GM21528 (cell line): ENCODE results near the gene TSPAN15.

ENCODE experiments used
- ATAC-seq: cut with Tn5 transposase; IDR thresholded peaks from one replicate; pipeline ENCODE4 v1.9.1; 2021; ENCODE audit warnings: mild to moderate bottlenecking, moderate library complexity; ENCODE audit not compliant: unreplicated experiment, low FRiP score

TSPAN15 gene

GRCh38 chr10:69451209-69451783, at the start of gene TSPAN15:
Gene TSPAN15, plus strand, starts transcription at chr10:69451465. Its CDS starts 130 bp downstream, at chr10:69451595.
- peak; percentile 81 for ATAC-seq

GRCh38 chr10:69402386-69402785, 48.9 kb upstream of the TSPAN15 start:
- no peak for ATAC-seq

DNA sequence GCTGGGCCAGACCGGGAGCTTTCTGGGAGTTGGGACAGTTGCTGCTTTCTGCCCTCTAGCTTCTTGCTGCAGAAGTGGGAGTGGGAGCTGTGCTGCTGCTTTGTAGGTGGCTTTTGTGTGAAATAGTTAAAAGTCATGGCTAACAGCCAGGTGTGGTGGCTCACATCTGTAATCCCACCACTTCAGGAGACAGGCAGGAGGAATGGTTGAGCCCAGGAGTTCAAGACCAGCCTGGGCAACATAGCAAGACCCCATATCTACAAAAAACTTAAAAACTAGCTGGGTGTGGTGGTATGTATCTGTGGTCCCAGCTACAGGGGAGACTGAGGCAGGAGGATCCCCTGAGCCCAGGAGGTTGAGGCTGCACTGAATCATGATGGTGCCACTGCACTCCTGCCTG, 48.2 kb upstream of the TSPAN15 start:
- ATAC-seq = no peak

GRCh38 chr10:69403519-69403918, 47.7 kb upstream of the TSPAN15 start:
- no peak for ATAC-seq

DNA sequence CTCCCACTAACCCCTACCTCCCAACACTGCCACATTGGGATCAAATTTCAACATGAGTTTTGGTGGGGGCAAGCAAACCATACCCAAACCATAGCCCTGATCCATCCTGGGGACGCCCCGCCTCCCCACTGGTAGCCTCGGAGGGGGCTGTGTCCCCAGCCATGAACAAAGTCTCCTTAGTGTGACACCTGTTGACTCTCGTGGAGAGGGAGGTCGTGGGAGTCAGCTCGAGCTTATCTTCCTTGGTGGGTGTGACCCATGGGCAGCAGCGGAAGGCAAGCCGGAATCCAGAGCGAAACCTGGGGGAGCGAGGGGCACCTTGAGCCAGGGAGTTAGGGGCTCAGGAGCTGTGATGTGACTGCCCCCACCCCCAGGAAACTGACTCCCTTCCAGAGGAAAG, 46.5 kb upstream of the TSPAN15 start:
- no peak for ATAC-seq

DNA sequence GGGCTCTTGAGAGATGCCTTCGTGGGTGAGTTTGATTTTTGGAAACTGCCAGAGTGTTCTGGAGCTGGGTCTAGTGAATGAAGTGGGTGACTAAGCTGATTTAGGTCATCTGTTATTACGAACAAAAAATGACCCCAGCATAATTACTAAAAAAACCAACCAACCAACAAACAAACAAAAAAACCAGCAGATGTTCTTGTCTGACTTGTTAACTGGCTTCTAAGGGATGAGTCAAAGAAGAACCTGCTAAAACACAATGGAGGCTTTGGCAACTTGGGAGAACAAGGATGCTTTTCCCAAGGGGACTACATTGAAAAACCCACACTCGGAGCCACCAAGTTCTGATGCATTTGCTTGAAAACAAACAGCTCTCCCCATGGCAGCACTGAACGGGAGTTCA, 46.0 kb upstream of the TSPAN15 start:
- no peak for ATAC-seq

DNA sequence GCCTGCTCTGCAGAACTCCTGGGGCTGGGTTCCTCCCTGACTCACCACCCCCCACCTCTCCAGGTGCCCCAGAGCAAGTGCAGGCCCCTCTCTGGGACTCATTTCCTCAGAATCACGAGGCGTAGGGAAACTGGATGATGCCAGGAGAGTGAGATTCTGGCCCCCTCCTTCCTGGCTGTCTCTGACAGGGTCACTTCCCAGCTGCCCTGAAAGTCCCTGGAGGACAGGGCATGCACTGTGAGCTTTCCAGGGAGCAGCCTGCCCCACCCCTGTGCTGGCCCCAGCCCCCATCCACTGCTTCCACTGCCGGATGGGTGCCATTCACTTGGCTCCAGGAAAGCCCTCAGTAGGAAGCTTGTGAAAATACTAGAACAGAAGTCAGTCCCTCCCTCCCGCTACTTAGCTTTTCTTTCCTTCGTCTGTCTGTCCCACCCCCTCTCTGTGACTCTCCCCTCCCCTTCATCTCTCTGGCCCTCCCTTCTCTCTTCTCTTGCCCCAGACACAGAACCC, 44.9 kb upstream of the TSPAN15 start:
- ATAC-seq = no peak

DNA sequence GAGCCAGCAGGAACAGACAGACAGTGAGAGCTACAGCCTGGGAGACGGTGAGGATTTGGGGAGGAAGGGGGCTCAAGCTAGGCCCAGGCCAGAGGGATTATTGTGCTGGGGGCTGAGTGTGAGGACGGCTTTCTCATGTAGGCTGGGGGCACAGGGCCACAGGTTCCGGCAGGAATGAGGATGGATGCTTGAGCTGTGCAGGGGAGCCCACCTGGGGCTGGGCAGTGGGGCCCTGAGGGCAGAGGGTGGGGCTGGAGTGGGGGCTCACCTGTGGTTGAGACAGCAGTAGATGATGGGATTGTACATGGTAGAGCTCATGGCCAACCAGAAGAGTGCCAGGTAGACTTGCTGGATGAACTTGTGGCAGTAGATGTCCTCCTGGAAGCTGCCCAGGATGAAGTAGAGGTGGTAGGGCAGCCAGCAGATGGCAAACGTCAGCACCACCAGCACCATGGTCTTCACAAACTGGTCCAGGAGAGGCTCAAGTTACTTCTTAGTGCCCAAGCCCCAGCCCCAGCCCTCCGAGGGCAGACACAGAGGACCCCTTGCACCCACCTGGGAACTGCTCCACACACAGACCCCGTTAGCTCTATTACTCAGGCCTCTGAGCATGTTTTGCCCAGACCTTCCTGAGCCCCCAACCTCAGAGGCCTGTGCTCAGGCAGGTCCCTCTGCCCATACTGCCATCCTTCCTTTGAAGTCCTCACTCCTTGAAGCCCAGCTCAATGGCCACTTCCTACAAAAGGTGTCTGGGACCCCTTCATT, 44.3 kb upstream of the TSPAN15 start:
- ATAC-seq = no peak

- no peak for ATAC-seq
Measured at GRCh38 chr10:69407621-69408301, 43.5 kb upstream of the TSPAN15 start.

GRCh38 chr10:69408318-69409175, 42.7 kb upstream of the TSPAN15 start:
- peak; percentile 71 for ATAC-seq

GRCh38 chr10:69409176-69409495, 42.1 kb upstream of the TSPAN15 start:
- no peak for ATAC-seq

- ATAC-seq = no peak
Measured at GRCh38 chr10:69409968-69410367, 41.3 kb upstream of the TSPAN15 start.

DNA sequence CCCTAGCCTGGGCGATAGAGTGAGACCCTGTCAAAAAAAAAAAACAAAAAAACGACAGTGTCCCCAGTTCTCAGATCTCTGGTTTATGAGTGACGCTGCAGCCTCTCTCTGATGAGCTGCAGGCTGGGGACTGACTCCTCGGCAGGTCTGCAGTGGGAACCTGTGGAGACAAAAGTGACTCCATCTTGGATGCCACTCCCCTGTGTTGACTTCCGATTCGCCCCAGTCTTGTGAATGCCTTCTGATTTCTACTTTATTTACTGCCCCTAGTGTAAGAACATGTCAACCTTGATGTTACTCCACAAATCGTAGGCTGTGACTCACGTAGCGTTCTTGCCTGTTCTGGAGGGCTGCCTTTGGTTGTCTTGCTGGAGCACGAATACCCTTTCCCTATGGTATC, 40.8 kb upstream of the TSPAN15 start:
- ATAC-seq = no peak

GRCh38 chr10:69411476-69411875, 39.8 kb upstream of the TSPAN15 start:
- no peak for ATAC-seq

GRCh38 chr10:69412232-69412790, 39.0 kb upstream of the TSPAN15 start:
- ATAC-seq = no peak

DNA sequence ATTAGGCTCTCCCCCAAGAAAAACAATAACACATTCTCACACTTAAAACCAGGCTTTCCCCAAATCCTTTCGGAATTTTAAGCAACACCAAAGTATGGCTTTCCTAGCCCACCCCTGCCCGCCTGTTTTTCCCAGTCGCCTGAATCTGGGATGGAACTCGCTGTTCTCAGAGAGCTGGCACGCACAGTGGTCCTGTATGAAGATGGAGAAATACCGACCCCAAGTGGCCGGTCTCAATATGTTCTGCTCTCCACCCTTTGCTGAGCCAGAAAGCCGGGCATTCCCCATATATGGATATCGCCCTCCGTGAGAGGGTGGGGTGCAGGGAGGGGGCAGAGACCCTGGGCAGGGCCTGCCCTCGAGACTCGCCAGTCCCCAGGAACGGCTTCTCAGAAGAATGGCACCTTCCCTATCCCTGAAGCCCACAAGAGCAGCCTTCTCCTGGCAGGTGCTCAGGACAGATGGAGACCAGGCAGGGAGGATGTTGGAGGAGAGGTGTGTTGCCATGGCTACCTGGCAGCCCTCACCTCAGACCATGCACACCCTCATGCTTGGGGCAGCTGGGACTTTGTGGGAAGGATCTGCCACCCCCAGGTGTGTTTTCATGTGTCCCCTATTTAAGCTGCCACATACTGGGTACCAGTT, 37.9 kb upstream of the TSPAN15 start:
- no peak for ATAC-seq

DNA sequence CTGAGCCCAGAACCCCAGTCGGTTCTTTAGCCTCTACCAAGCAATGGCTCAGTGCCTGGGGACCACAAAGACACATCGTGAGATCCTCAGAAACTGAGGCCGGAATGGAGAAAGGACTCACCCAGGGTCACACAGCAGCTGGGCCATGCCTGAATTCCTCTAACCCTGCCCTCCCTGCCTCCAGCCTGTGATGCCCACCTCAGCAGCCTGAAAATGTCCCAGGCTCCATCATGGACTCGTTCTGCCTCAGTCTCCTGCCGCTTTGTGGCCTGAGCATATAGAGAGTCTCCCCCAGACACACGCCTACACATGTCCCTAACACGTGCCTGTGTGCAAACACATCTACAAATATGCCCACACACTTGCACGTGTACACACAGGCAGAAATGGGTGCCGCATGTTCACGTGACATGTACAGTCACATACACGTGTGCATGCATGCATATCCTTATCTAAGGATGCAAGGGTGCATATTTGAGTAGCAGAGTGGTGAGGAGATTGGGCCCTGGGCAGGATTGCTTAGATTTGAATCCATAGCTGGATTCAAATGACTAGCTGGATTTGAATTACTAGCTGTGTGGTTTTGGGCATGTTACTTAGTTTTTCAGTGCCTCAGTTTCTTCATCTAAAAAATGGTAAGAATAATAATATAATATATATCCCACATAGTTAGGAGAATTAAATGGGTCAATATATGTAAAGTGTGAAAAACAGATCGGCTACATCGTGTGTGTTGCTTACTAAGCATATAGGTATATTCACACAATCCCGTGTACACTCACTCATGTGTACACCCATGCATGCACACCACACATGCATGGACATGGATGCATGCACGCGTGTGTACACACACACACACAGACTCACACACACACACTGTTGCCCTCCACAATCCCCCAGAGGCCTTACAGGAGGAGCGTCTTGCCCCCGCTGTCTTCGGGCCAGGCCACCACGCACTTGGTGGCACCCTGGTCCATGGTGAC, 36.9 kb upstream of the TSPAN15 start:
- no peak for ATAC-seq

GRCh38 chr10:69415049-69415448, 36.2 kb upstream of the TSPAN15 start:
- no peak for ATAC-seq

GRCh38 chr10:69415951-69416350, 35.3 kb upstream of the TSPAN15 start:
- ATAC-seq = no peak
